Measurements from ENCODE around the gene JAK1.

The JAK1 gene

DNA sequence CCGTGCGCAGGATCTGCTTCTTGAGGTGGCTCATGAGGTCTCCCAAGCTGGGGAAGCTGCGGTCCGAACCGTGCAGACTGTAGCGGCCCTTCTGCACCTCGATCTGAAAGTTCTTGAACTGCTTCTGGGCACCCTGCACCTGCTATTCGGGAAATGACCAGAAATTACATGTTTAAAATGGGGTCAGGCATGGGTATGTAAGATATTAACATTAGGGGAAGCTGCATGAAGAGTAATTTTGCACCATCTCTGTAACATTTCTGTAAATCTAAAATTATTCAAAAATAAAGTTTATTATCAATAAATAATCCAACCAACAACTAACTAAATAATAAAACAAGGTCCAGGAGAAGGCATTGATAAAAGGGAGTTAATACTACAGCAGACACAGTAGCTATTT is 110.8 kb downstream of the JAK1 start:
- DNase-seq = no peak

DNA sequence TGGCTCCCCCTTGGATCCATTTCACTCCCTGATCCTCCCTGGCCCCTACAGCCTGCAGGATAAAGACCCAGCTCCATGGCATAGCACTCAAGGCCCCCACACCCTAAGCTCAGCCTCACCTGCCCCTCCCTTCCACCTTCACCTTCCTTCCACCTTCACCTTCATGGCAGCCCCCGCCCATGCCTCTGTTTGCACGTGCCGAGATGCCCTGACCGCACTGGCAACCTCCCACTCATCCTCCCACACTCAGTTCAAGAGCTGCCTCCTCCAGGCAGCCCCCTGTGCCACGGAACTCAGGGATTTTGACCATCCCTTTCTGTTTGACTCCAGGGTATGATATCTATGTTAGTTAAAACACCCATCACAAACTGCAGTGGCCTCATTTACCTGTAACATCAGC is 111.7 kb downstream of the JAK1 start:
- no peak for DNase-seq

DNA sequence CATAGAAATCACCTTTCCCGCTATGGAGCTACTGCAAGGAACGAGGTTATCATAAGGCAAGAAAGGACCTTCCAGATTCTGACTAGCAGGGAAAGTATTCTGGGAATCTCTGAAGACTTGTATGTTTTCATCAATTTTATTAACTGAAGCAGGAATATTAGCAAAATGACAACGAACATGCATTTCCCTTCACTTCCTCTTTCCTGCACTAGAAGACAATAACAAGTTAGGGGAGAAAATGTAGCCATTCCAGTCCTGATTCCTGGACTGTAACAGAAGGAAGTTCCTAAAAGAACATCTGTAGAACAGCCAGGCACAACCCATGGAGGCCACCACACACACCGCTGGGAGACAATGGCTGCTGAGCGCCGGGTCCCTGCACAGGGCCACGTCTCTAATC is 114.7 kb downstream of the JAK1 start:
- no peak for DNase-seq

DNA sequence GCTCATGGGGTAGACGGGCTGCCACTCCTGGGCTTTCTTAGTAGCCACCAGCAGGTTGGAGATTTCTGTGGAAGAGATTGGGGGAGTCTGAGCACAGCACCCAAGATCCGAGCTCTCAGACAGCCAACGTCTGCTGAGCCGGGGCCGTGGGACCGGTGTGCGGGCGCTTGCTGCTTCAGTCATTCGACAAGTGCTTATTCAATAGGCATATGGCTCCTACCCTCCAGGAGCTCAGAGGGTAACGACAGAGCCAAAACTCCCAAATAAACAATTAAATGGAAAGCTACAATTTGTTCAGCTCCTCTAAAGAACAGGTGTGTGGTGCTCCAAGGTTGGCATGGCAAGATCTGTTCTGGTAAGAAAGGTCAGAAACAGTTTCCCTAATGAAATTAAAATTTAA is 115.5 kb downstream of the JAK1 start:
- no peak for DNase-seq

DNA sequence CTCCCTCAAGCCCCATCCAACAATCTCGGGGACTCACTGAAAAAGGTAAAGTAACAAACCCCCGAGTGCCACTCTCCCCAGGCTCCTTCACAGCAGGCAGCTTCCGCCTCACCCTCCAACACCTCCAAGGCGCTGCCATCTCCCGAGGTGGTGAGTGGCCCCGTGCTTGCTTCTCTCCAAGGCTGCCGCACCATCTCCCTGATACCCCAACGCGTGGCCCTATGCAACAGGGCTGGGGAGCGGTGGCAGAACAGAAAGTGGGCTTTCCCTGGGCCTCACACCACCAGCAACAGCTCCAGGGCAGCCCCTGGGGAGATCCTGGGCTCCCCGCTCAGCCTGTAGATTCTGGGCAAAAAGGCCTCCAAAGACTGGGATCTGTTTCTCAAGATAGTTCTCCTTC is 116.4 kb downstream of the JAK1 start:
- DNase-seq = no peak

DNA sequence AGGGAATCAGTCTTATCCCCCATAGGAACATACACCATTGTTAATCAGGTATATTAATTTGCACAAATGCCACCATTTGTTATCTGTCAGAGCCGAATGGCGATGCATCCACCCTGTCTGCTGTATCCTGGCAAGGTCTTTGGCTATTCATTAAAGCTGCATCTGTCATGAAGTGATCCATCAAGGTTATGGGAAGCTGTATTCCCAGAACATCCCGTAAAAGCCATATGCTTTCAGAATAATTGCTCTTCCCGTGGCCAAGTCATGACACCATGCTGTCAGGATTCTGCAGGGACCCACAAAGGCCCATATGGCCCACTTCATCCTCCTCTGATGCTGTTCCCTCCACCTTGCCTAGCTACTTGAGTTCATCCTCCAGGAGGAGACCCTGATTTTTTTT is 117.5 kb downstream of the JAK1 start:
- DNase-seq = no peak

DNA sequence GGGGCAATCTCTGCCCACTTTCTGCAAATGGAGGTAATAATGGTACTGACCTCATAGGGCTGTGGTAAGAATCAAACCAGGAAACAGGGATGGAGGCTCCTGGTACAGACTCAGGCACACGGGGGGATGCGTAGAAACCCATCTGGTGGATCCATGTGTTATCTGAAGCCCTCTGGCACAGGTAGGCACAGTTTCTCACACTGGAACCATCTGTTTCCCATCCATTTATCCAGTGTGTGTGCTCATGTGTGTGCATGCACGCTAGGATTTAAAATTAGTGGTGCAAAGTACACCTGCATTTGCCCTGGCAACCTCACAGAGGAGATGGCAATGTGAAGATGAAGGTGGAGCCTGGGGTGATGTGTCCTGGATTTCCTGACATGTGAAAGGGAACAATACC is 118.2 kb downstream of the JAK1 start:
- no peak for DNase-seq

DNA sequence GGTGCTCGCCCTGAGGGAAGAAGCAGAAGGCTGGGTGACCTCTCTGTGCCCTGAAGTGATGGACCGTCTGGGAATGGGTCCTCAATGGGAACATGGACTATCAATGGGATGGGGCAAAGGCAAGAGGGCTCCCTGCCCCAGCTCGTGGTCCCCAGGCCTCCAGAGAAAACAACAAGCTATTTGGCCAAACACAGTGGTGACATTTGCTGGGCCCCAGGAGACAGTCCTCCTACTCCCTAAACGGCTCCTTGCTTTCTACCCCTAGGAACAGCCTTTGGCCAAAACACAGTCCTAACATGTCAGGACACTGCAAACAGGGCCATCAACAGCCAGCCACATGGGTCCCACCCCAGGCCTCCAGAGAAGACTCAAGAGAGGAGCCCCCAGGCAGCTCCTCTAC is 118.7 kb downstream of the JAK1 start:
- no peak for DNase-seq

DNA sequence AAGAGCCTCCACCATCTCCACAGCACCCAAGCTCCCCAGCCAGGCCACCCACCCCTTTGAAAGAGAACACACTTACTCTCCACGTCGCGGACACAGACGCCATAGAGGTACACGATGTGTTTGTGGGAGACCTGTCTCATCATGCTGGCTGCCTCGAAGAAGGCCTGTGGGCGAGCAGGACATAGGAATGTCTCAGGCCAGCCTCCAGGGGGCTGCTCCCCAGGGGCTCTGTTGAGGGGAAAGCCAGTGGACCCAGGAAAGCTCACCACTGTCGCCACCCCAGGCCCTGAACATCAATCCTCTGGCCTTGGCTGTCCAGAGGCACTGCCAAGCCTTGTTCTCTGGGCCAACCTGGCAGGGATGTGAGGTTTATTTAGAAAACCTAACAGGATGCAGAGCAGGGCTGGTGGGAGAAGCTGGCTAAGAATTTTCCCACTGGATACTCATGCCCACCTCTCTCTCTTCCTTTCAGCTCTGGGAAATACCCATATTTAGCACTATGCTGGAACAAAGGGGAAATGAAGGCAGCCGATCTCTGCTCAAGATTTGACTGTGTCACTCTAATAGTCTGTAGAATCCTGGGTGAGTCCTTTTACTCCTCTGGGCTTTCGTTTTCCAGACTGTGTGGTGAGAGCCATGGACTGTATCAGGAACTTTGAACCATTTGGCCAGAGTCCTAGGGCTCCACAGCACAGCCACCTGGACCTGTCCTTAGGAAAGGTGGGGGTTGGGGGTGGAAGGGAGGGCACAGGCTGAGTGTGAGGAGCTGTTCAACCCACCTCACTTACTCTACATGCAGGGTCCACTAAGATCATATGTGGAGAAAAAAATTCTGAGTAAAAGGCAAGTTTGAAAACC is 119.5 kb downstream of the JAK1 start:
- no peak for DNase-seq

DNA sequence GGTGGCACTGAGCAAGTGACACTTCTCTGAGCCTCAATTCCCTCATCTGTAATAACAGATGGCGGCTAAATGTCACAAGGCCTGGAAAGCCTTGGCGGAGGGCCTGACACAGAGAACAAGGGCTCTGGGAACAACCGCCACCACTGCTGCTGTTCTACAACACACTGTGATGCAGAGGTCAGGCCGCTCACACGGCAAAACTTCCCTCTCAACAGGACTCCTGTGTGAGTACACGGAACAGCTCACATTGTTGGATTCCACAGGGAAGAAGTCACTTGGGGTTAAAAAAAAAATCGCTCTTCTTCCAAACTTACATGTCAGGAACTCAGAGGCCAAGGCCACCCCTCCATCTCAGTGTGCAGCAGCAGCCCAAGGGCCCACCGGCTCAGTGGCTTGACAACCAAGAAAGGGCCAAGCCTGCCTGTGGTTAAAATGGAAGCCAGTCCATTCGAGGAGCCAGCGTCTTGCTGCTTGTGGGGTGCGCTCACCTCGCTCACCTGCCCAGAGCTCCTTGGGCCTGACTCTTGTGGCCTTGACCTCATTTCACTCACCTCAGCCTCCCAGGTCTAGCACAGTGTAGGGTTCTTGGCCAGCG is 120.4 kb downstream of the JAK1 start:
- no peak for DNase-seq

DNA sequence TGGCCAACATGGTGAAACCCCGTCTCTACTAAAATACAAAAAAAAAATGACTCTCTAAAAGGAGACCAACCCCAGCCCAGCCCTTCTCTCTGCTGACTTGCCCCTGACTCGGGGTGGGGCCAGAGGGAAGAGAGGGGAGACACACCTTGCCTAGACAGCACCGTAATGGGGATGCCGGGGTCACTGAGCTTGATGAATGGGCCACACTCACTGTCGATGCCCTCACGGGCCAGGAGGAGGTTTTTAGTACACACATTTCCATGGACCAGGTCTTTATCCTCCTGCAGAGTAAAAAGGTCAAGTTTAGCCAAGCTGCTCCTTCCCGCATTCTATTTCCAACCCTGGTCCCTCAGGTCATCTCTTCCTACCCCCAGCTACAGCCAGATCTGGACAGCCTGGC is 121.7 kb downstream of the JAK1 start:
- no peak for DNase-seq

DNA sequence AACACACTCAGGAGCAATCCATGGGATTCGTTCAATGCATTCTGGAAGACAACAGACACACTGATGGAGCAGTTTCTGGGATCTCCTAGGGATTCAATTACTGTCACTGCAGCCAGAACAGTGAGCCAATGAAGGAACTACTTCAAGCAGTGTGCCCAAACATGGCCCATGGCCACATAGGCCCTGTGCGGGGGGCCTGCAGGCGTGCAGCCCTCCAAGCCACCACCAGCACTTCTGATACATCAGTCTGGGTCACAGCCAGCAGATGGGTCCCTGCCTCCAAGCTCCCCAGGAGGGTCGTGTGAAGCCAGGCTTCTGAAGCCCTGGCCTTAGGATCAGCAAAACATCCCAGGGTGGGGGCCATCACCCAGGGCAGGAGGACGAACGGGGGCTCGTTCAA is 122.2 kb downstream of the JAK1 start:
- DNase-seq = no peak

DNA sequence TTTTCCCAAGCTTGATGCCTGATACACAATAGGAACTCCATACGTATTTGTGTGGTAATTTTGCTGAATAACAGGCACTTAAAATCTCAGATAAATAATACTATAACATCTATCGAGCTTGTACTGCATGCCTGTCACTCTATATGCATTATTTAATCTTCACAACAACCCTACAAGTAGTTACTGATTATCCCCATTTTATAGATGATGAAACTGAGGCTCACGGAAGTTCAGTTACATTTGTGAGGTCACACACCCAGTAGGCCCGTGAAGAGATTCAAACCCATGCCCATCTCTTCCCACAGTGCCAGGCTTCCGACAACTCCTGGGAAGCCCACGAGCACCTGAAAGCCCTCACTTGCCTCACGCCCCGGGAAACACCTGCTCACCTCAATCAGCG is 122.7 kb downstream of the JAK1 start:
- no peak for DNase-seq

DNA sequence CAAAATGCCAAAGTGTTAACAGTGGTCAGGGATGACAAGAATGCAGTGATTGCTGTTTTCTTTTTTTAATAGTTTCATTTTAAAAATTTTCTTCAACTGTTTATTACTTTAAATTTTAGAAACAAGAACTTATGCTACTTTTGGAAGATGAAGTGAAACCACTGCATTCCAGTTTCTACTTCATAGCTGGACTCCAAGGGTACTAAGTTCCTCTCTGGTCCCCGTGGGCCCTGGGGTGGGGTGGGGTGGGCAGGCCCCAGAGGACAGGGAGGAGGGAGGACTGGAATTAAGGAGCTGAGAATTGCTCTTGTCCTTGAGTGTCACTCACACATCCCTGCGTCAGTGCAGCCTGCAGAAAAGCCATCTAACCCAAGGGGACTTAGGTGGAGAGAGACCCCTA is 124.1 kb downstream of the JAK1 start:
- DNase-seq = no peak

DNA sequence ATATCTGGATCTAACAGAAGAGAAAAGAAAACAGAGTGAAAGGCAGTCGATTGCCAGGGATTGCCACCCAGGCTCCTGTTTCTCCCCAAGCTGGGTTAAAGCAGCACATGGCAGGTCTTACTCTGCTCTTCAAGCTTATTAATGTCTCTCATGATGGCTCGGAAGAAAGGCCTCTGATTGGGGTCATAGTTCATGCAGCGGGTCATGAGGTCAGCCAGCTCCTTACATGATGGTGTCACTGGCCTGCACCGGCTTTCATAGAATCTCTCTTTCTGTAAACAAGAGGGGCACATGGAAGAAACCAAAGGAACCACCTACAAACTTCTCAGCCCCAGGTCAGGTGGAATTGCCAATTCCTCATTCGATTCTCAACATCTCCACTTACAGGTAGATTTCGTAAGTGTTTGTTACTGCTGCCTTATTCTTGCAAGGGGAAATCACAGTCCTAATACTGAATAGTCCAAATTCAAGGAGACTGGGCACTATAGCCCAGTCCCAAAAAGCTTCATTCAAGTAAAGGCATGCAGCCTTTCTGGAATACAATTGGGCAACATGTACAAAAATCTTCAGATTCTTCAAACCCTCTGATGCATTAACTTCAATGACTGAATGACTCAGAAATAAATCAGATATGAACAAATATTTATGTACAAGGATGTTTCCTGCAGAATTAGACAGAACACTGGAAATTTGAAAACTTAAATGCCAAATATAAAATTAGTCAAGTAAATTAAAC is 124.9 kb downstream of the JAK1 start:
- no peak for DNase-seq

DNA sequence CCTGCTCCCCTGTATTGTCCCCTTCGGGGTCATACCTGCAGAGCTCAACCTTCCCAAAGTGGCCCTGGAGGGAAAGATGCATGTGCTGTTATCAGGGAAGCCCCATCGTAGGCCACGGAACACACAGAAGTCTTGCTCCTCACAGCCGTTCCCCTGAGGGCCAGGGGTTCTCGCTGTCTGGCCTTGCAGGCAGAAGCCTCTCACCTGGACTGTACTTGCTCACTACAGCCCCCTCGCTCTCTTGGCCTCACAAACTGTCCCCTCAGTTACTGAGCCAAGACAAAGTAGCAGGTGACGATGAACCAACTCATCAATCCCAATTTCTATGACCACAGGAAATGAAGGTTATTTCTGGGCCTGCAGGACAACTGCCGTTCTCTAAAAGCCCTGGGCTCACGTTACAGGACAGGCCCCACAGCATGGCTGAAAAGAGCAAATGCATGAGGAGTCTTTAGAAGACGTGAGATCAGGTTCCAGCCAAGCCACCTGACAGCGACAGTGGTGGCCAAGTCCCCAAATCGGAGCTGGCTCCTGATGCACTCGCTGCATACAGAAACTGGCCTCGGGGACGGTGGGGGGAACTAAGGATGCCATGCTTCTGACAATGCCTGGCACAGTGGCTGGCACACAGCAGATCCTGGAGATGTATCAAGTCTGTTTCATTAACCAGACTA is 126.5 kb downstream of the JAK1 start:
- DNase-seq = no peak

DNA sequence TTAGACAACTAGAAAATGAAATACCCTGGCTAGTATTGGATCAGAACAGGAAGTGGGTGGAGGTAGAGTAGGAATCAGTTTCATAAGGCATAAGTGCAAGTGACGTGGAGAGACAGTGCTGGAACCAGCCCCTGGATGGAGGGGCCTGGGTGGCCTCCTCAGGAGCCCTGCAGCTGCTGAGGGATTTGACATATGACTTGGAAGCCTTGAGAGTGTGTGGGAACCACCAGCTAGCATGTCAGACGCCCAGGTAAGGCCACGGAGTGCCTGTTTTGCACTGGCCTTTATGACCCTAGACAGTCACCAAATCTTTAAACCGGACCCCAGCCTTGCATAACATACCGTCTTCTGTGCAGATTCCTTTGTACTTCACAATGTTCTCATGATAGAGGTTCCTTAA is 127.1 kb downstream of the JAK1 start:
- DNase-seq = no peak

DNA sequence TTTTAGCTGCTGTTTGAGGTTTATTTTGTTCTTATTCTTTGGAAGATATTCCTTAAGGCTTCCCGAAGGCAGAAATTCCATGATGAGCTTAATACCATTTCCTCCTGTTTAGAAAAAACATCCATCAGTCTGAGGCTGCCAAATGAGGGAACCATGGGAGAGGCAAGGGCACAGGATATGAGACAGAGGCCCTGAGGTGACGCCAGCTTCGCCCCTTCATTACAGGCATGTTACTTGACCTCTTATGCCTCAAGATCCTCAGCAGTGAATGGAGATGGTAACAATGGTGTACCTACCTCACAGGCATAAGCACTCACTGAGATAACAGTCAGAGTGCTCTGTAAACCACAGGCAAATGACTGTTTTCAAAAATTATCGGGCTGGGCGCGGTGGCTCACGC is 127.9 kb downstream of the JAK1 start:
- DNase-seq = no peak

DNA sequence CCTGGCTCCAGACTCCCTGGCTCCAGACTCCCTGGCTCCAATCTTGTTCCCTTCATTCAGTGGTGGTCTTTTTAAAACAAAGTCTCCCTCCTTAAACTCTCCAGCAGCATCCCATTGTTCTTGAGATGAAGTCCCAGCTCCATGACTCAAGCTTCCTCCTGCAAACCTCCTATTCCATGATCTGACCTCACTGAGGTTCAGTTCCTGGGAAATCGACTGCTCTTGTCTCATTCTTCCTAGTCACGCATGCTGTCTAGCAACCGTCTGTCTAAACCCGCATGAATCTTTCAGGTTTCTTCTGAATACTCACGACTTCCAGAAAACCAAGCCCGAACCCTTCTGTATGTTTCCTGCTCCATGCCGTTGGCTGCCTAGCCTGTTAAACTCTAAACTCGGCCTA is 129.5 kb downstream of the JAK1 start:
- DNase-seq = no peak

DNA sequence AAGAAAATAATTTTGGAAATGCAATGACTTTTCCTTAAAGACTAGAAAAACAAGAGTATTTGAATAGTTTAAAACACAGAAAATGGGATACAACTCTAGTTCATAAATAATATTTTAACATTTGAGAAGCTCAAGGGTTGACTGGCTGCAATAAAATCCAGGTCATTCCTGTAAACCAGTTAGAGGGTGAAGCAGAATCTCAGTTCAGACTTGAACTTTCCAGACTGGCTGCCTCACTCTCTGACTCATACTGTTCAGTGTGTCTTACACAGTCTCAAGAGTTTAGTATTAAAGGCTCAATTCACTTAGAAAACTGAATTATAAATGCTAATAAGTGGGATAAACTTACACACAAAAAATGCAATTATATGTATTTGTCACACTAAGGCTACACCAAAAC is 131.6 kb downstream of the JAK1 start:
- DNase-seq = no peak

DNA sequence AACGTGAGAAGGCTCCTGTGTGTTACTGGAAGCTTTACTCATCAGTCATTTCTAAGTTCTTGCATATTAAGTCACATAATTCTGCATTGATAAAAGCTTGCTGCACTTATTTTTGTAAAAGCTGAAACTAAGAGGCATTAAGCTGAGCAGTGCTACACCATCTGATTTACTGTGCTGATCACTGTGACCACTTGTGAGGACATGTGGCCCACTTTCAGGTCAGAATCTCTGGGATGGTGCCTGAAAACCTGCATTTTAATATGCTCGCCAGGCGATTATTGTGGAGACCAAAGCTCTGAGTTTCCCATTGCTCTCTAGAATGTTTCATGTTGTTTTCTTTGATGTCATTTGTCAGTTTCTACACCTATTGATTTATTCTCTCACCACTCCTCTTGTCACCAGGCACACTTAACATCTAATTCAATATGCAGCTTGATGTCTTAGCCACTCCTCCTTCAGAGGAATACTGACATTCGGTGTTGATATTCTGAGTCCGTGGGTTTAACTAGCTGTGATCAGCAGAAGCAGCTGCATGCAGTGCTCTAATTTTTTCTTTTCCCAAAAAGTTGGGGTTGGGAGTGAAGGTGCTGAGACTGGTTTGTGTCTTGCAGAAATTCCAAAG is 136.2 kb downstream of the JAK1 start:
- DNase-seq = no peak

DNA sequence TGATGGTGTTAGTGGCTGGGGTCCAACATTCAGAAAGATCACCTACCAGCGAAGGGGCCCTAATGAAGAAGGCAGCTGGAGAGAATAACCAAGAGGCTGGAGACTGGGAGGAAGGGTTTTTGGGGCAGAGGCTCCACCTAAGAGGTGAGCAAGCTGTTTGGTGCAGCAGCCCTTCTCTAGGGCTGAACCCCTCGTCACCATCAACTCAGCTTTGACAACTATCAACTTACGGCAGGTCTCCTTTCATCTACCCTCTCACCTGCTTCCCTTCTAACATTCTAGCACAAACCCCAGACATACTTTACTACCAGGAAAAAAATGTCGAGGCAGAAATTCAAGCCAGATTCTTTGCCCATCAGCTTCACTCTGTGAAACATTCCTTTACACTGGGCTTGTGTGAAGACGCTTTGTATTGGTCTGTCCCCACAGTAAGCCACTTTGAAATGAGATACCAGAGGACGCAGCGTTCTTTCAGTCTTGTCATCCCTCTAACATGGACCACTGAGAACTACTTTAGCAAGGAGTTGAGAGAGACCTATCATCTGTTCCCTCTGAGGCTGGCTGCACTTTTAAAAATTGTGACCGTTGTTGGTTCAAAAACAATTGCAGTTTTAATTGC is 136.8 kb downstream of the JAK1 start:
- DNase-seq = no peak

DNA sequence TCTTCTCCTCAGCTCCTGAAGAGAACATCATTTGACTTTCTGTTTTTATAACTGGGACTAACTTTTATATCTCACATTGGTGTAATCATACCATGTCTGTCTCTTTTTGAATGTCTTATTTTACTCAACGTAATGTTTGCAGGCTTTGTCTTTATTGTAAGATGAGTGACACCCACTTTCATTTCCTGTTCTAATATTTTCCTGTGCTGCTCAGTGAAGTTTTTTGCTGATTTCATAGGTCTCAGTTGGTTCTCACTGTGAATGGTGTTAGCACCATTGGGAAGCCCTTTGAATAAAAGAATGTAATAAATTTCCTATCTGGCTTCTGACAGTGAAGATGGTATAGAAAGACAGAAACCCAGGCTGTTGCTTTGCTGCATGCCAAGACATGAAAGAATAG is 137.5 kb downstream of the JAK1 start:
- DNase-seq = peak; percentile 17

All from activated CD4-positive, alpha-beta T cell treated with anti-CD3 and anti-CD28 coated beads, Interleukin-2, amount 50 U/mL, for 16 hours (primary cell).